HG03457 (cell line): ENCODE results near the gene TYR.
"Not testable (repeated sequence)": the region's sequence is repeated elsewhere in the genome, so short reads cannot be mapped to it uniquely, and the experiment has no call there.

ENCODE experiments used
- ATAC-seq: cut with Tn5 transposase; IDR thresholded peaks from one replicate; pipeline ENCODE4 v1.9.1; 2021; ENCODE audit warnings: moderate number of reproducible peaks; ENCODE audit not compliant: unreplicated experiment

Gene TYR

DNA sequence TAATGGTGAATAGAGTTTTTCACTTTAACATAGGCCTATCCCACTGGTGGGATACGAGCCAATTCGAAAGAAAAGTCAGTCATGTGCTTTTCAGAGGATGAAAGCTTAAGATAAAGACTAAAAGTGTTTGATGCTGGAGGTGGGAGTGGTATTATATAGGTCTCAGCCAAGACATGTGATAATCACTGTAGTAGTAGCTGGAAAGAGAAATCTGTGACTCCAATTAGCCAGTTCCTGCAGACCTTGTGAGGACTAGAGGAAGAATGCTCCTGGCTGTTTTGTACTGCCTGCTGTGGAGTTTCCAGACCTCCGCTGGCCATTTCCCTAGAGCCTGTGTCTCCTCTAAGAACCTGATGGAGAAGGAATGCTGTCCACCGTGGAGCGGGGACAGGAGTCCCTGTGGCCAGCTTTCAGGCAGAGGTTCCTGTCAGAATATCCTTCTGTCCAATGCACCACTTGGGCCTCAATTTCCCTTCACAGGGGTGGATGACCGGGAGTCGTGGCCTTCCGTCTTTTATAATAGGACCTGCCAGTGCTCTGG is at the start of gene TYR:
Gene TYR (plus strand): TSS at position 185 of the 541 bp plus-strand sequence. CDS start 79 bp downstream, at position 264.
- no peak for ATAC-seq

DNA sequence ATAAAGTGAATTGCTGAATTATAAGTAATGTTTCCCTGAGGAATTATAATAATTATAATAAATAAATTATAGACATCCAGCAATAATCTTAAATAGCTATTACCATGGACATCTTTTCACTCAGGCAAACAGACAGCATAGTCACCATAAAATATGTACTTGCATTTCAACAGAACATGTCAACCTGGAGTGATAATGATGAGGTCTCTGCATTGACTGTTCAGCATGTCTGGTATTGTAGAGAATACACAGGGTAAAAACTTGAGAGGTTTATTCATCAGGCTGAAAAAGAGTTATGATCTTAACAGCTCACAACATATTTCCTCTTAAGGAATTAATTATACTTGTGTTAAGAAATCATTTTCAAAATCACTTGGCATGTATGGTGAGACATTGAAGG is 41.1 kb upstream of the TYR start:
- no peak for ATAC-seq

DNA sequence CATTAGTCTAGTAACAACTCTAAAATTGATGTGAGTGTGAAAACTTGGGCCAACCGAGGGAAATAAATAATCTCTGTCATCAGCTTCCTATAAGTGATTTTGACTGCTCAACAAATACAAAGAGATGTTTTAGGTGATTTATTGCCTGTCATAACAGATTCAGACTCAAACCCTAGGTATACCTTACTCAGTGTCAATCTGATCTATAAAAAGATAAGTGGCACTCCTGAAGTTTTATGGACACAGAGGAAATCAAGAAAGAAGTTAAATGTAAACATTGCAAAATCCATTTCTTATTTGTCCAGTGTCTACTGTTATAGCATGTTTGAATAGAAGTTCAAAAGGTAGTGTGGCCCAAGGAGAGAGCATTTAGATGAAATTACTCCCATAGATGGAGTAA is 30.4 kb upstream of the TYR start:
- no peak for ATAC-seq

DNA sequence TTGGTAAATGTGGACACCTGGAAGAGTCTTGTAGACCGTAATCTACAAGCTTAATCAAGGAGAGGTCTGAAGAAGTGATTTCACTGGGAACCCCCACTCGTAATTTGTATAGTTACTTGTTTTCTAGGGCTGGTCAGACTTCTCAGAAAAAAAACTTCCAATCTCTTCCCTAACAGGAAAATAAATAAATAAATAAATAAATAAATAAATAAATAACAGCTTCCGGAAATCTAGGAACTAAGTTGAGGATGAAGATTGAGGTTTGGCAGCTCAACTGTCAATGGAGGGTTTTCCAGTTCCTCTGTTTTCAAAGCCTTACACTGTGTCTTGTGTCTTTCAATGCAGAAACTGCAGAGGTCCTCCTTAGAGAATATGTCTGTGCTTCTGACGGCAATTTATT is 17.7 kb upstream of the TYR start:
- no peak for ATAC-seq

DNA sequence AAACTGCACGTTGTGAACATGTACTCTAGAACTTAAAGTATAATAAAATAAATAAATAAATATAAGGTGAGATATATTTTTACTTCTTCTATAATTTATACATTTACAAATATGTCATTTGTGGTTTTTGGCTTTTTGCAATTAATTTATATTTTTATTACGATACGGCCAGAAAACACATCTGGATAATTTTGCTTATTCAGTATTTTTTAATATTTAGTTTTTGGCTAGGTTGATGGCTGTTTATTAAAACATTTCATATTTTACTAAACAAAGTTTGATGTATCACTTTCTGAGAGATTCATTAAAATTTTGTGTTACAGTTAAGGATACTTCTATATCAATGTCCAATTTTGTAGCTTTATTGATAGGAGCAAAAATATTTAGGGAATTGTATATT is 15.7 kb upstream of the TYR start:
- ATAC-seq: no peak

DNA sequence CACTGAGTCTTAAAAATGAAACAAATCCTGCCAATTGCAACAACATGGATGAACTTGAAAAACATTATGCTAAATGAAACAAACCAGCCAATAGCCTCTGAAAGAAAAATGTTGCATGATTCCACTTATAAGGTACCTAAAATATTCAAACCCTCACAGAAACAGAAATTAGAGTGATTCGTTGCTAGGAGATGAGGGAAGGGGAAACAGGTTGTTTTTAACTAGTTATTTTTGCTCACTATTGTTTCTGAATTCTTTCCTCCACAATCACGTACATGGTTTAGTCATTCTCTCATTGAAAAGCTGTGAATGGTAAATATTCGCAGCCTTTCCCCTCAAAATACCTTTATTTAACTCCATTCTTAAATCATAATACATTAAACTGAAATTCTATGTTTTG is 14.0 kb upstream of the TYR start:
- no peak for ATAC-seq

DNA sequence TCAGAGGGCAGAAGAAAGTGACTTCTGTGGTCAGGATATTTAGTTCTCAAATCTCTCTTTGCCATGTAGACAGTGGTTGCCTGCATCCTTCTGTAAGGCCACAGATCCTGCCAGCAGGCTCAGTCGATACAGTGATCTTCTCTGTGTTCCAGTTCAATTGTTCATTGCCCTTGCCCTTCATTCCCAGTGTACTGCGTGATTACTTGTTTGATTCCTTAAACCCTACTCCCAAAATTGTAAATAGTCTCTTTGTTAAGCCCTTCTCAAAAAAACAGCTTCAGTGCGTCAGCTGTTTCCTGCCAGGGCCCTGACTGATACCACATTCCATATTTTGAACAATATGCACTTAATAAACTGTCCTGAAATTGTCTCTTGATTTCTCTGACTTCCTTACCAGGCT is 9.3 kb upstream of the TYR start:
- ATAC-seq: no peak

DNA sequence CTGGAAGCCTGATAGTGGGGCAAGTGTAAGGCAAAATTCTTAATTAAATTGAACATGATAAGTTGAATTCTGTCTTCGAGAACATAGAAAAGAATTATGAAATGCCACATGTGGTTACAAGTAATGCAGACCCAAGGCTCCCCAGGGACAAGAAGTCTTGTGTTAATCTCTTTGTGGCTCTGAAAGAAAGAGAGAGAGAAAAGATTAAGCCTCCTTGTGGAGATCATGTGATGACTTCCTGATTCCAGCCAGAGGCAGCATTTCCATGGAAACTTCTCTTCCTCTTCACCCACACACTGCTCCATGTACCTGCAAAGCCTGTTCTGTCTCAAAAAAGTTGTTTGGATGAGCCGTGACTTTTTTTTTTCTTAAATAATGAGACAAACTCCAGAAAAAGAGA is 1.9 kb upstream of the TYR start:
- ATAC-seq: no peak

DNA sequence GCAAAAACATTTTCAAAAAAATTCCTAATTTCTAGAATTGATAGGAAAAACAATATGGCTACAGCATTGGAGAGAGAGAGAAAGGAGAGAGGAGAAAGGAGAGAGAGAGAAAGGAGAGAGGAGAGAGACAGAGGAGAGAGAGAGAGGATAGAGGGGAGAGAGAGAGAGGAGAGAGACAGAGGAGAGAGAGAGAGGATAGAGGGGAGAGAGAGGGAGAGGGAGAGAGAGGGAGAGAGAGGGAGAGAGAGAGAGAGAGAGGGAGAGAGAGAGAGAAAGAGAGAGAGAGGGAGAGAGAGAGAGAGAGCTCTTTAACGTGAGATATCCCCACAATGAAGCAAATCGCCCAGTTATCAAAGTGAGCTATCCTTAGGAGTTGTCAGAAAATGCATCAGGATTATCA is 737 bp upstream of the TYR start:
- no peak for ATAC-seq

DNA sequence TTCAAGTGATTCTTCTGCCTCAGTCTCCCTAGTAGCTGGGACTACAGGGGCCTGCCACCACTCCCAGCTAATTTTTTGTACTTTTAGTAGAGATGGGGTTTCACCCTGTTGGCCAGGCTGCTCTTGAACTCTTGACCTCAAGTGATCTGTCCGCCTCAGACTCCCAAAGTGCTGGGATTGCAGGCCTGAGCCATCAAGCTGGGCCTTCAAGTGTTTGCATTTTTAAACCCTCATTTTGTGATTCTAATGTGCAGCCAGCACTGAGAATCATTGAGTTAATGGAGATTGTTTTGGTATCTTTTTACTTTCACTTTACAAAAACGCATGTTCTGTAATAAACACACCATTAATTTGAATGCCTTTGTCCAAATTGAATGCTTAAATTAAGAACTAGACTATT is 3.4 kb downstream of the TYR start:
- no peak for ATAC-seq

DNA sequence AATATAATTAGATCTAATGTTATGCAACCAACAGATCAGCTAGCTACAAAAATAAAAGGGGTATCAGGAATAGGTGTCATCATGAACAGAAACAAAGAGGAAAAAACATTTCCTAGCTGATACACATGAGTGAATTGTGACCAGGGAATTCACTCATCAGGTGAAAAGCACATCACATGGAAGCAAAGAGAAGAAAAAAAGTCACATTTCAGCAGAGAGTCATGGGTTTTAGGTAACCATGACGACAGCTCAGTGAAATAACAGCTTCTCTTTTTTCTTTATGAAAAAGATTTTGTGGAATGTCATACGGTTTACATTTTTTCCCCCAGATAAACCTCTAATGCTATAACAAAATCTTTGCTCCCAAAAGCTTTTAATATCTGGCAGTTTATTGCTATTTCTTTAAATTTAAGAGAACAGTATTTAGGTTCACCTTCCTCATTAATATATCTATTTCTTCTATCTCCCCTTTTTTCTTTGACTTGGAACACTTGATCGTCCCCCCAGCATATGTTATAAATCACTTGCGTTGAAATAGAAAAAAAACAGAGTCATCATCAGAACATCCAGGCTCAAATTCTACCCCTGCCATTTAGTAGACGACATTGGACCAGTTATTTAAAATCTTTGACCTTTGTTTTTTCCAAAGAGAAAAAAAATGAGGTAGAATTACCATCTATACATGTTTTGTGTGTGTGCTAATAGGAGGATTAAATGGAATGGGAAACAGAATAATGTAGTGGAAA is 5.3 kb downstream of the TYR start:
- ATAC-seq: no peak

DNA sequence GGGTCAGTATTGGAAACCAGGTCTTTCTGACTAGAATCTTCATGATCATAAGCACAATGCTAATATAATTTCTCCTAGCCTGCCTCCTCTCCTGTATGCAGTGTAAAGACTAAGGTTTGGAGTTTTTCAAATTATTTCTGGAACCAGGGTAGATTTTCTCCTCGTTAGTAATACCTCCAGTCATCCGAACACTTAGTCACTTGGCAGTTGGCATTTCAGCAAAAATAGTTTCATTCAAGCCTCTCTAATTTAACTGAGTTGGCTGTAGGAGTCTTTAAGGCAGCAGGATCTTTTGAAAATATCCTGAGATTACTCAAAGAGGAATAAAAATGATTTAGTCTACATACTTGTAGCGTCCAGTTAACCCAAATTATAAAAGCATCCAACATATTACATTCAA is 6.3 kb downstream of the TYR start:
- no peak for ATAC-seq

DNA sequence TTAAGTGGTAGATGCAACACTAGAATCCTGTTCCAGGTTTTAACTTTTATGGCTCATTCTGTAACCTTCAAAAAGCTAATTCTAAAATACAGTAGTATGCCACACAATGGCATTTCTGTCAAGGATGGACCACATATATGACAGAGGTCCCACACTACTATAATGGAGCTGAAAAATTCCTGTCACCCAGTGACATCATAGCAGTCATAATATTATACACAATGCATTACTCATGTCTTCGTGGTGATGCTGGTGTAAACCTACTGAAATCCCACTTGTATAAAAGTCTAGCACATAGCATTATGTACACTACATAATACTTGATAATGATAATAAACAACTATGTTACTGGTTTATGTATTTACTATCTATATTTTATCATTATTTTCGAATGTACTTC is 12.1 kb downstream of the TYR start:
- no peak for ATAC-seq

DNA sequence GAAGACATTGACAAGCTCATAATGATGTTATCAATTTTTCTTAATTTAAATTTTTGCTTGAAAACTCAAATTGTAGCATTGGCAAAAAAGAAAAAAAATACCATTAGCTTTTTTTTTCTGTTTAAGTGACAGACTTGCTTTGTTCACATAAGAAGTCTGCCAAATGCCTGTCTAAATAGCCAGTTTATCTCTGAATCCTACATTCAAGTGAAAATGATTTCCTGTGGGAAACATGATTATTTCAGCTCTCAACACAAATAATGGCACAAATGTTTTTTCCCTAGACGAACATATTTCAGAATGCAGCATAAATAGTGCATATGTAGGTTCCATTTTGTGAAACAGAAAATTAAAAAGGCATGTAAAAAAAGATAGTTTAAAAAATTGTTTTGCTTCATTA is 23.5 kb downstream of the TYR start:
- no peak for ATAC-seq

DNA sequence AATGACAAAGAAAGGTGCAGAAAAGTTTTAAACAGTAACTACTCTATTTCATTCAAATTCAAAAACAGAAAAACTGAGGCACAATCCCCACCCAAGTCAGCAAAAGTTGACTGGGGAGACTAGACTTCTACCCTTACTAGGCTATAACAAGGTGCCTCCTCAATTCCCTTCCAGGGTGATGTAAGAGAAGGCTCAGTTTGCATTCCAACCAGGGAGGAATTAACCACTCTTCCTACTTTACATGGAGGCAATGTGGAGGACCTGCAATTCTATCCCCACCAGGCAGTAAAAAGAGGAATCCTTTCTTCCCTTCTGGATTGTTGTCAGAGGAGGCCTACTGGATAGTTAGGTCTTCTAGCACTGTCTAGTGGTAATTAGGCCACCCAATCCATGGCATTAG is 26.1 kb downstream of the TYR start:
- ATAC-seq: no peak

DNA sequence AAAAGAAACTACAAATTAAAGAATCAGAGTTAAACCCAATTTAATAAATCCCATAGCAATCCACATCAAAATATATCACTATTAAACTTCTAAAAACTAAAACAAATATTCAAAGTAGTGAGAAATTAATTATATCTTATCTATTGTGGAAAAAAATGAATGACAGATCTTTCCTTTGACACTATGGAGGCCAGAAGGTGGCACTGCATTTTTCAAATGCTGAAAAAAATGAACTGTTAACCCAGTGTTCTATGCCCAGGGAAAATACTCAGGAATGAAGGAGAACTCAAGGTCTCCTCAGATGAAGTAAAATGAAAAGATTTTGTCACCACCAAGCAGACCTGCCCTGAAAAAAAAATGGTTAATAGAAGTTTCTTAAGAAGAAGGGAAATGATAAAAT is 27.7 kb downstream of the TYR start:
- ATAC-seq: no peak

DNA sequence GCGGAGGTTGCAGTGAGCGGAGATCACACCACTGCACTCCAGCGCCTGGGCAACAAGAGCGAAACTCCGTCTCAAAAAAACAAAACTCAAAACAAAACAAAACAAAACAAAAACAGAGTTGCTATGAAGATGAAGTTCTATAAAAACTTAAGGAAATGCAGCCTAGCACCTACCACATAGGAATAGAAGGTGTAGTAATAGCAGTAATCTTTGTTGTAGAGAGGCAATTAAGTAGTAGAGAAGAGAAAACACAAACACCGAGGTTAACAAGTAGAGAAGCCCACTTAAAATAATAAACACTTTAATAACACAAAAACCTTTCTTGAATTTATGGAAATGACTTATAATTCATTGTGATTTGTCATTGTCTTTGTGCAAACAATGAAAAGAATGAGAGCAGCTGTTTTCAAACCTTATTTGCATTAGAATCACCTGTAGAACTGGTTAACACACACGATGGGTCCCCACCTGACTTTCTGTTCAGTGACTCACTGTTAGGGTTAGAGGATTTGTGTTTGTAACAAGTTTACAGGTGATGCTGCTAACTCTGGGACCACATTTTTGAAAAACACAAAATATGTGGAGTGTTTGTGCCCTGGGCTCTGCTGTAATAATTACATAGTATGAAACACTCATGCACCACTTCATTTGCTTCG is 43.1 kb downstream of the TYR start:
- ATAC-seq: no peak

DNA sequence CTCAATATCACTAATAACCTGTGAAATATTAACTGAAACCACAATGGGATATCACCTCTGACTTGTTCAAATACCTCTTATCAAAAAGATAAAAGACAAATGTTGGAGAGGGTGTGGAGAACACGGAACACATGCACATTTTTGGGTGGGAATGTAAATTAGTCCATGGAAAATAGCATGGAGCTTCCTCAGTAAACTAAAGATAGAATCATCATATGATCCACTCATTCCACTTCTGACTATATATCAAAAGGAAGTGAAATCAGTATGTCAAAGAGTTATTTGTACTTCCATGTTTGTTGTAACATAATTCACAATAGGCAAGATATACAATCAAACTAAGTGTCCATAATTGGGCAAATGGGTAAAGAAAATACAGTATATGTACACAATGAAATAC is 57.4 kb downstream of the TYR start:
- ATAC-seq: no peak

DNA sequence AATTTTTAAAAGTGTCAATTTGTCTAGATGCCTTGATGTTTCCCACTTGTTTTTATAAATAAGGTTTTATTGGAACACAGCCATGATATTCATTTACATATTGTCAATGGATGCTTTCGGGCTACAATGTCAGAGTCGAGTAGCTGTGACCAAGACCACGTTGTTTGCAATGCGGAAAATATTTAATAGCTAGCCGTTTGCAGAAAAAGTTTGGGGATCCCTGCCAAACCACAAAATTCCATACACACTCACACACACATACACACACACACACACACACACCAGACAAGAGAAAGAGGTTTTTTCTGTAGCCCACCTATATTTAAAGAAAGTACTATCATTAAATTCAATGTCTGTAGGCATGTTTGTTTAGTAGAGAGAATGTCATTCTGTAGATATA is 58.3 kb downstream of the TYR start:
- no peak for ATAC-seq

DNA sequence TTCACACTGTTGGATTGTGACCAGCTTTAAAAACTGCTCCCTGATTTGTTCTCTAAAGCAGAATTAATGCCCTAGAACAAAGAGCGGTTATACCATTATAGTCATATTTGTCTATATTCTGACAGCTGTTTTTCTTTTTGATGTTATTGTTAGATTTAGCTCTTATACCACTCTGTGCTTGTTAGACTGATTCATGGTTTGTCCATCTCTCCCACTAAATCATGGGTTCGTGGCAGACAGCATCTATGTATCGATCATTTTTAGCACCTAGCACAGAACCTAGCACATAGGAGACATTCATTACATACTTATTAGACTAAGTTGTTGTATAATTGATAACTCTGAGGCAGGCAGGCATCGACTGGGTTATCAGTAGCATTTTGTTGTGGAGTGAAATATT is 69.3 kb downstream of the TYR start:
- not testable (repeated sequence) for ATAC-seq

DNA sequence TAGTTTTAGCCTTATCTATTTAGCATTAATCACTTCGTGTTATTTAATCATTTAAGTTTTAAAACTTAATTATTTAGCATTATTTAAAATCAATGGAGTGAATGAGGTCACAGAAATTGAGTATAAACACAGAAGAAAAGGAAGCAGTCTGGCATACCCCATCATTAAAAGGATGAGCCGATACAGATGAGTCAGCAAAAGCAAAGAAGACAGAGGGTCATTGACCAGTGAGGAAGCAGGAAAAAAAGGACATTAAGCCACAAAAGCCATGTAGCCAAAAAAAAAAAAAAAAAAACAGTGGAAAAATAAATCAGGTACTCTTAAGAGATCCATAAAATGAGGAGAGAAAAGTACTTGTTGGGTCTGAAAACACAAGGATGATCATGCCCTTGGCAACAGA is 71.5 kb downstream of the TYR start:
- no peak for ATAC-seq

DNA sequence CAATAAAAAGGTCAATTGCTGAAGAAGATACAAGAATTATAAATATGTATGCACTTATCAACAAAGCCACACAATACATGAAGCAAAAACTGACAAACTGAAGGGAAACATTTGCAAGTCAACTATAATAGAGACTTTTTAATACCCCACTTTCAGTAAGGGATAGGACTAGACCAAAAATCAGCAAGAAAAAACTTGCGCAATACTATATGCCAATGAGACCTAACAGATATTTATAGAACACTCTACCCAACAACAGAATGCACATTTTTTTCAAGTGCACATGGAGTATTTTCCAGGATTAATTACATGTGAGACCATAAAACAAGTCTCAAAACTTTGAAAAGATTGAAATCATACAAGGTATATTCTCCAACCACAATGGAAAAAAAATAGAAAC is 83.8 kb downstream of the TYR start:
- ATAC-seq: not testable (repeated sequence)
